ENCODE measurements around the gene GDPD3.

DNA sequence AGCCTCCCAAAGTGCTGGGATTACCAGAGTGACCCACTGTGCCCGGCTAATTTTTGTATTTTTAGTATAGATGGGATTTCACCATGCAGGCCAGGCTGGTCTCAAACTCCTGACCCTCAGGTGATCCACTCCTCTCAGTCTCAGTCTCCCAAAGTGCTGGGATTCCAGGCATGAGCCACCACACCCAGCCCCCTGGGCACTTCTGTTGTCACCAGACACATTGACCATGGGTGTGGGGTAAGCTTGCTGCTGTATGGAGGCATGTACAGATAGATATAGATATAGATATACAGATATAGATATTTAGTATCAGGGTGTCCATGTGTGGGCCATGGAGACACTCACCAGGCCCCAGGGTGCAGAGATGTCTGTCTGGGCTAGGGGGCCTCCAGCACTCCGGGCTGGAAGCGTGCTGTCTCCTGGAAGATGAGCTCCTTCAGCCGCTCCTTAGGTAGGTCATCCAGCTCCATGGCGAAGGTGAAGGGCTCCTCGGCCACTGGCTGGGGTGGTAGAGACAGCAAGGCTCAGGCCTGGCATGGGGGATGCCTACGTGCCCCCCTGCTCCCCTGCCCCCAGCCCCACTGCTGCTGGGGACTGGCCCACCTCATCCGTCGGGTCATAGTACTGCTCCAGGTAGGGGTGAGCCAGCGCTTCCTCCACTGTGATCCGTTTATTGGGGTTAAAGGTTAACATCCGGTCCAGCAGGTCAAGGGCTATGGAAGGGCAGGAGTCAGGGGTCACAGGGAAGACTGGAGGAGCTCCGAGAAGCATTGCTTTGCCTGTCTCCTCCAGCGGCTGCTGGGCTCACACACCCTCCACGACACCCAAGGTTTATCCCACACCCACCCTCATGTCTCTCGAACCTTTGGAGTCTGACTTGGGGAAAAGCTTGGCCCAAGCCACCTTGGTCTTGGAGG, 3.2 kb upstream of the GDPD3 start:
- TF ChIP-seq TFDP2 (CRISPR knock-in tag; IDR thresholded peaks at IDR 0.05) (no peak), ZNF10 (CRISPR knock-in tag; IDR thresholded peaks at IDR 0.05; ENCODE audit: borderline replicate concordance, low read depth) (no peak), ZNF816 (CRISPR knock-in tag; IDR thresholded peaks at IDR 0.05; ENCODE audit: borderline replicate concordance) (no peak), GATAD2A (CRISPR knock-in tag; IDR thresholded peaks at IDR 0.05) (no peak), ZNF207 (IDR thresholded peaks at IDR 0.05; ENCODE audit: borderline replicate concordance) (no peak), TCF7L2 (IDR thresholded peaks at IDR 0.05; ENCODE audit: low read depth, low read length) (no peak), HNRNPK (IDR thresholded peaks at IDR 0.05; ENCODE audit: low read depth, low read length, poor library complexity, severe bottlenecking) (no peak)
- TF ChIP-seq, protein P1, sequence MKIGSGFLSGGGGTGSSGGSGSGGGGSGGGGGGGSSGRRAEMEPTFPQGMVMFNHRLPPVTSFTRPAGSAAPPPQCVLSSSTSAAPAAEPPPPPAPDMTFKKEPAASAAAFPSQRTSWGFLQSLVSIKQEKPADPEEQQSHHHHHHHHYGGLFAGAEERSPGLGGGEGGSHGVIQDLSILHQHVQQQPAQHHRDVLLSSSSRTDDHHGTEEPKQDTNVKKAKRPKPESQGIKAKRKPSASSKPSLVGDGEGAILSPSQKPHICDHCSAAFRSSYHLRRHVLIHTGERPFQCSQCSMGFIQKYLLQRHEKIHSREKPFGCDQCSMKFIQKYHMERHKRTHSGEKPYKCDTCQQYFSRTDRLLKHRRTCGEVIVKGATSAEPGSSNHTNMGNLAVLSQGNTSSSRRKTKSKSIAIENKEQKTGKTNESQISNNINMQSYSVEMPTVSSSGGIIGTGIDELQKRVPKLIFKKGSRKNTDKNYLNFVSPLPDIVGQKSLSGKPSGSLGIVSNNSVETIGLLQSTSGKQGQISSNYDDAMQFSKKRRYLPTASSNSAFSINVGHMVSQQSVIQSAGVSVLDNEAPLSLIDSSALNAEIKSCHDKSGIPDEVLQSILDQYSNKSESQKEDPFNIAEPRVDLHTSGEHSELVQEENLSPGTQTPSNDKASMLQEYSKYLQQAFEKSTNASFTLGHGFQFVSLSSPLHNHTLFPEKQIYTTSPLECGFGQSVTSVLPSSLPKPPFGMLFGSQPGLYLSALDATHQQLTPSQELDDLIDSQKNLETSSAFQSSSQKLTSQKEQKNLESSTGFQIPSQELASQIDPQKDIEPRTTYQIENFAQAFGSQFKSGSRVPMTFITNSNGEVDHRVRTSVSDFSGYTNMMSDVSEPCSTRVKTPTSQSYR (CRISPR knock-in tag; IDR thresholded peaks at IDR 0.05; ENCODE audit: borderline replicate concordance), result no peak
- TF ChIP-seq, protein P2, sequence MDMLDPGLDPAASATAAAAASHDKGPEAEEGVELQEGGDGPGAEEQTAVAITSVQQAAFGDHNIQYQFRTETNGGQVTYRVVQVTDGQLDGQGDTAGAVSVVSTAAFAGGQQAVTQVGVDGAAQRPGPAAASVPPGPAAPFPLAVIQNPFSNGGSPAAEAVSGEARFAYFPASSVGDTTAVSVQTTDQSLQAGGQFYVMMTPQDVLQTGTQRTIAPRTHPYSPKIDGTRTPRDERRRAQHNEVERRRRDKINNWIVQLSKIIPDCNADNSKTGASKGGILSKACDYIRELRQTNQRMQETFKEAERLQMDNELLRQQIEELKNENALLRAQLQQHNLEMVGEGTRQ (IDR thresholded peaks at IDR 0.05; ENCODE audit: low read depth, low read length), result no peak
- TF ChIP-seq, protein P2 (CRISPR knock-in tag; IDR thresholded peaks at IDR 0.05; ENCODE audit: borderline replicate concordance), result no peak
- TF ChIP-seq, protein P3, sequence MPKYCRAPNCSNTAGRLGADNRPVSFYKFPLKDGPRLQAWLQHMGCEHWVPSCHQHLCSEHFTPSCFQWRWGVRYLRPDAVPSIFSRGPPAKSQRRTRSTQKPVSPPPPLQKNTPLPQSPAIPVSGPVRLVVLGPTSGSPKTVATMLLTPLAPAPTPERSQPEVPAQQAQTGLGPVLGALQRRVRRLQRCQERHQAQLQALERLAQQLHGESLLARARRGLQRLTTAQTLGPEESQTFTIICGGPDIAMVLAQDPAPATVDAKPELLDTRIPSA (CRISPR knock-in tag; IDR thresholded peaks at IDR 0.05; ENCODE audit: borderline replicate concordance), result no peak

Data from HepG2 (cell line).